GM19023 (cell line): ENCODE measurements around the gene DGKB.

Source experiments
- ATAC-seq: cut with Tn5 transposase; IDR thresholded peaks from one replicate; pipeline ENCODE4 v1.9.1; 2021; ENCODE audit warnings: mild to moderate bottlenecking, moderate library complexity; ENCODE audit not compliant: unreplicated experiment

Gene DGKB

GRCh38 chr7:14242175-14242574 is 660.4 kb downstream of the DGKB start:
- ATAC-seq: no peak

DNA sequence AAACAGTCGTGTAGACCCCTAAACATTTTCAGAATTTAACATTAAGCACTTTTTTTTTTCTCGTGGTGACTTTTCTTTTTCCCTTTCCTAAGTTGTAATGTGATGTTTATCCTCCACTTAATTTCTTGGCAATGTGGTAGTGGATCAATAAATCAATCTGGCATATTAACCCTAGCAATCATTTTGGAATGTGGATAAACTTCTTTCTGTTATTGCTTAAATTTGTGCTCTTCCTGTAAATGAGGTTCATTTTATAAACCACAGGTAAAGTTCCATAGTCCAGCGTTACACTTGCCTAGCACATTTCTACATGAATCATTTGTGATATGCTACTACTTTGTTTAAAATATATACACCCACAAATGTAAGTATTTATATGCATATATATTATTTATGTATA is 665.7 kb downstream of the DGKB start:
- ATAC-seq: no peak

DNA sequence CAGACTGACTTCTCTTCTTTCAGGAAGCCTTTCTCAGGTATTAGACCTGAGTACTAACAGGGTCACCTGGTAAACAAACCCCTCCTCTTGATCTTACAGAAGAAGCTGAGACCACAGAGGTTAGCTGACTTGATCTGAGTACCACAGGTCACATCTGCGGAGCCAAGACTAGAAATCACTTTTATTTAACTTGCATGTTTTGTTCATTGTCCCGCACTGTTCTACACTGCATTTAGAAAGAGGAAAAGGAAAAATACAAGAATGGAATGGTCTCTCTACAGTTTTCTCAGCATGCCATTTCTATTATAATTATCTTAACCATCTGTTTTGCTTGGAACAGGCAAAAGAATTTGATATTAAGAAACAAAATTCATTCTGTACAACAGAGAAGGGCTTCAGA is 667.5 kb downstream of the DGKB start:
- no peak for ATAC-seq

- ATAC-seq: no peak
These were observed 668.6 kb downstream of the DGKB start for GRCh38 chr7:14233868-14234369.

GRCh38 chr7:14233076-14233867 is 669.3 kb downstream of the DGKB start:
- ATAC-seq: no peak

DNA sequence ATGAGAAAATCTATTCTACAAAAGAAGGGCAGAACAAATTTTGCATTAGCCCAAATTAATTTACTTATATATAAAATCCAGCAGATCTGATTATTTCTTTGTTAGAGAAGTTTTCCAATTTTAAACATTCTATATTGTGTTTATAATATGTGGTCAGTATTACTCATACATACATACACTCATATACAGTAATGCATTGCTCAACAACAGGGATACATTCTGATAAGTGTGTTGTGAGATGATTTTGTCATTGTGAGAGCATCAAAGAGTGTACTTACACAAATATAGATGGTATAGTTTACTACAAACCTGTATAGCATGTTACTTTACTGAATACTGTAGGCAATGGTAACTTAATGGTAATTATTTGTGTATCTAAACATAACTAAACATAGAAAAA is 673.5 kb downstream of the DGKB start:
- ATAC-seq: no peak

GRCh38 chr7:14228341-14228740 is 674.2 kb downstream of the DGKB start:
- ATAC-seq: no peak

DNA sequence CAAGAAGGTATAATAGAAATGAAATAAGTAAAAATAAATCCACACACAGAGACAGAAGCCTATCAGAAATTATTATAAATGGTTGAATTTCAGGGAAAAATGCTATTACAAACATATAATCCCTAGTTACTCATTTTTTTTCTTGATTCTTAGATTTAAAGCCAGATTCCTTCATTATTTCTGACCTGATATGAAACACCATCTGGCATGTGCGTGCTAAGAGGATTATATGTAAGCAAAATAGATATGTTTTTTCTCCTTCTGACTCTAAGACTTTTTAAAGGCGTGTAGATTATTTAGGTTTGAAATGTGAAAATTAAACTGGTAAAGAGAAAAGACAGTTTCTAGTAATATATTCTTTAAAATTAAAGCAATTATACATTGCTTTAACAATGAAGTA is 676.4 kb downstream of the DGKB start:
- ATAC-seq: no peak

DNA sequence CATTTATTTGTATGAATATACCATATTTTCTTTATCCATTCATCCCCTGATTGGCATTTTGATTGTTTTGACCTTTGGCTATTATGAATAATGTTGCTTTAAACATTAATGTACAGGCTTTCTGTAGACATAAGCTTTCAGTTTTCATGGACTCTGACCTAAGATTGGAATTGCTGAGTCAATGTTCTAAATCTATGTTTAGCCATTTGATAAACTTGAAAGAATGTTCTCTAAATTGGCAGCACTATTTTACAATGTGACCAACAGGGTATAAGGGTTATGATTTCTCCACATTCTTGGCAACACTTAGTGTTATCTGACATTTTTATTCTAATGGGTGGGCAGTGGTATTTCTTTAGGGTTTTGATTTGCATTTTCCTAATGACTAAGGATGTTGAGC is 683.4 kb downstream of the DGKB start:
- ATAC-seq: no peak

DNA sequence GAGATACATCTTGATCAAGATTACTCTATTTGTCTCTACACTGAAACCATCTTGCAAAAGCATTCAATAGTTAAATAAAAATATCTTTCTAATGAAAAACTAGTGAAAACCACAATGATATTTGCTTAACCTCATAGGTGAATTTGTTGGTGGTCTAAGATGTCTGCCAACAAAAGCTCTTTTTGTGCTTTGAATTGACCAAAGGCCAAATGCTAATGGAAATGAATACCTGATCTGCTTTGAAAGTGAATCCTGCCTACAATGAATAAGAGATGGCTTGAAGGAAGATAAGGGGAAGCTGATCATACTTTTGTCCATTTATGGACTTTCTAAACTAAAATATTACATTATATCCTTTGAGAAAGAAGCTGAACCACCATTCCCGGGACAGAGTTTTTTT is 684.2 kb downstream of the DGKB start:
- ATAC-seq: no peak

- ATAC-seq: no peak
These were observed 692.6 kb downstream of the DGKB start for GRCh38 chr7:14209896-14210484.

- no peak for ATAC-seq
These were observed 694.8 kb downstream of the DGKB start for GRCh38 chr7:14207711-14208110.

- no peak for ATAC-seq
These were observed 695.4 kb downstream of the DGKB start for GRCh38 chr7:14207138-14207537.

DNA sequence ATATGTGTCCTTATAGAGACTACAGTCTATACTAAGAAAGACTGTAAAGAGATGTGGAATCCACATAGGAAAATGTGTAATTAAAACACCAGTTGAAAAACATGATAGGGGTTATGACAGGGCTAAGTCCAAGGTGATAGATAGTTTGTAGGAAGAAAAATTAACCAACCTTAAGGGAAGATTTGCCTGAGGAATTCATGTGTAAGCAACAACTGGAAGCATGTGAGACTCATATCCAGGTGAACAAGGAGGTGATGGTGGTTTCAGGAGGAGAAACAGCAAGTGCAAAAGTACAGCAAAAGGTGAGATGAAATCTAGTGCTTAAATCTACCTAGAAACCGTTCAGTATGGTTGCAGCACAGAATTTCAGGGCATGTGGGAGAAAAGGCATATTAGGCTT is 696.4 kb downstream of the DGKB start:
- no peak for ATAC-seq

- ATAC-seq: no peak
These were observed 701.2 kb downstream of the DGKB start for GRCh38 chr7:14201353-14201752.

- ATAC-seq: no peak
These were observed 703.2 kb downstream of the DGKB start for GRCh38 chr7:14199336-14199735.

DNA sequence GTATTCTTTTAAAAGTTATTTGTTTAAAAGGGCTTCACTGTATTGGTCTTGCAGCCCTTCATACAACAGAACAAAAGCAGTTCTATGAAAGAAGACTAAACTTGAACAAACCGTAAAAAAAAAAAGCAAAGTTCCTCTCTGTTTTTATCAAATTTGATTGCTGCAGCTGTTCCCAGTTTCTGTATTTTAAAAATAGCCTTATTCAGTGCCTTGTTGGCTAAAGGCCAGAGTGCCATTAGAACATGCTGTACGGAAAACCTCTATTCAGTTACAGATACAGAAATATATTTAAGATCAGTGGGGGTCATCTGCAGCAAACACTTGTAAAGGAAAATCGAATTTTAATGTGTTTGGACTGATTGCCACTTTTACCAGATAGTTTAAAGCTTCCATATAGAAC is 705.3 kb downstream of the DGKB start:
- ATAC-seq: no peak

DNA sequence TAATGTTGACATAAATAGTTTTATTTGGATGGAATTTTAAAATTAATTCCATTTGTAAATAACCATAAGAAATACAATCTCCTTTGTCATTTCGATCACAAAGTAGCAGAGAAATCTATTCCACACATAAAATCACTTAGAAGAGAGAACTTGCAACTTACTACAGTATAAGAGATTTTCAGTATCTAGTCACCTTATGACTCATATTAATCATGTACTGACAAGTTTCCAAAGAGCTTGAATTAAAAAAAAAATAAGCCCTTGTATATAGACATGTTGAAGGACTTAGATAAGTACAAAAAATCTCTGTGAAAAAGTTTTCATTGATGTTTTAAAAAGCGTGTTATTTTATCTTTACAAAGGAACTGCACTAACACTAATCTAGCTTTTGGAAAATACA is 706.0 kb downstream of the DGKB start:
- no peak for ATAC-seq

DNA sequence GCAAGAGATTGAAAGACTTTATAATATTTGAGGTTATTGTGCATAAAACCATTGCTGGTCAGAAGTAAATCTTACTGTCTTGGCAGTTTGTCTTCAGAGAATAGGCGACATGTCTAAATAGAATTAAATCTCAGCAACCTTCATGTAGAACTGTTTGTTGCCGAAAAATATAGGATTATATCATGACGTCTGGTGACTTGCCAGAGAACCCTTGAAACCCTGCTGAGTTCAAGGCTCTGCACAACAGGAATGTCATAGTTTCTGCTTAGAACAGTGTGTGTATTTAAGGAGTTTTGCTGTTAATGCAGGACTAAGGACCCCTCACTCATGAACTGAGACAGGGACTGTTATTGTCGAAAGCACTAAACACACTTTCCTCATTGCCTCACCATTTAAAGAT is 706.7 kb downstream of the DGKB start:
- ATAC-seq: no peak

DNA sequence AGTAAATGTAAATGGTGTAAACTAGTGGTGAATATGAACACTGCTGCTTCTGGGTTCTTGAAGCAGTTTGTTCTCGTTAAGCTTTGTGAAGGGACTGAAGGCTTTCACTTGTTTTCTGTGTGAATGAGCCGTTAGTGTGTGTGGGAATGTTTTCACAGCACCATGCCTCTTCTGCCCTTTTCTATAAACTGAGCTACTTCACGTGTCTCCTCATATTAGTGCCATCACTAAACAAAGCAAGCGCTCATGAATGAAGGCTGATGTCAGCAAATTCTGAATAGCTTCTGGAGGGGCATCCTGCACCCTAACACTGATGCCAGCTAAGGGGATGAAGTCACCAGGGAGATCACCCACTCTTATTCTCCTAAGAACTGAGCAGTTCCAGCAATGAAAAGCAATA is 707.5 kb downstream of the DGKB start:
- no peak for ATAC-seq

DNA sequence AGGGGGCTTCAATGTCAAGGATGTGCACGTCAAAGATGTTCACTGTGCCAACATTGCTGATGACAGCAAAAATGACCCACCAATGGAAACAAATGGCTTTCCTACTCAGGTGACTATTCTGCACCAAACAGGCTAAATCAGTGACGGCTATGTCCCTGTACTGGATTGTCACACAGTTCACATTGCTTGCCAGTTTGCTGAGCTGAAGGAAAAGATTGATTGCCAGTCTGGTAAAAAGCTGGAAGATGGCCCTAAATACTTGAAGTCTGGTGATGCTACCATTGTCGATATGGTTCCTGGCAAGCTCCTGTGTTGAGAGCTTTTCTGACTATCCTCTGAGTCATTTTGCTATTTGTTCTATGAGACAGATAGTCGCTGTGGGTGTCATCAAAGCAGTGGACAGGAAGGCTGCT is 710.9 kb downstream of the DGKB start:
- no peak for ATAC-seq

- ATAC-seq: no peak
These were observed 718.2 kb downstream of the DGKB start for GRCh38 chr7:14184292-14184864.
